Lower leg skin (tissue), 3 donors: ENCODE measurements around the gene GATAD1.

Source experiments
- CTCF ChIP-seq, 3 donors: fragments of 450-650 bp; IDR thresholded peaks; one replicate each; pipeline ENCODE4 v1.5.1; 2016; ENCODE audit warnings: antibody characterized with exemption in 3 of 3, mild to moderate bottlenecking in 3 of 3, moderate library complexity in 2 of 3
- POLR2A ChIP-seq, 2 donors: fragments of 450-650 bp; IDR thresholded peaks; one replicate each; pipeline ENCODE4 v1.6.1; 2016 to 2017; ENCODE audit warnings: antibody characterized with exemption in 2 of 2, mild to moderate bottlenecking in 1 of 2, moderate library complexity in 1 of 2

GRCh38 chr7:92400013-92400412 is 47.3 kb upstream of the GATAD1 start:
- TF ChIP-seq CTCF (IDR thresholded peaks at IDR 0.05) (no peak), POLR2A (IDR thresholded peaks at IDR 0.05) (no peak)
